ENCODE results near the gene LRRC63.
"Not testable (repeated sequence)": the region's sequence is repeated elsewhere in the genome, so short reads cannot be mapped to it uniquely, and the experiment has no call there.

- not testable (repeated sequence) for TF ChIP-seq SP1 (IDR thresholded peaks at IDR 0.05); FOXM1 (IDR thresholded peaks at IDR 0.05; ENCODE audit: borderline replicate concordance); ZNF384 (IDR thresholded peaks at IDR 0.05); BHLHE40 (IDR thresholded peaks at IDR 0.05; ENCODE audit: borderline replicate concordance); CTBP1 (IDR thresholded peaks at IDR 0.05; ENCODE audit: borderline replicate concordance); L3MBTL2 (conservative IDR thresholded peaks at IDR 0.05); PKNOX1 (IDR thresholded peaks at IDR 0.05); ARNT (IDR thresholded peaks at IDR 0.05); NFRKB (IDR thresholded peaks at IDR 0.05); LEF1 (IDR thresholded peaks at IDR 0.05; ENCODE audit: borderline replicate concordance); TARDBP (IDR thresholded peaks at IDR 0.05); SUZ12 (IDR thresholded peaks at IDR 0.05); HDGF (IDR thresholded peaks at IDR 0.05; ENCODE audit: borderline replicate concordance); FOXK2 (IDR thresholded peaks at IDR 0.05)
Measured at GRCh38 chr13:46162741-46163140, 49.0 kb upstream of the LRRC63 start.
